Liver (tissue), 3 donors: ENCODE measurements around the gene DGKB.

ENCODE experiments used
- ATF3 ChIP-seq: IDR thresholded peaks from 2 replicates; pipeline ENCODE4 v1.6.1; 2016; ENCODE audit warnings: antibody characterized with exemption
- FOXA1 ChIP-seq: IDR thresholded peaks from 2 replicates; pipeline ENCODE4 v1.6.1; 2016; ENCODE audit warnings: antibody characterized with exemption
- FOXA2 ChIP-seq: IDR thresholded peaks from 2 replicates; pipeline ENCODE4 v1.6.1; 2016; ENCODE audit warnings: antibody characterized with exemption
- GABPA ChIP-seq, 2 donors: IDR thresholded peaks in 1 of 2; conservative IDR thresholded peaks in 1 of 2; 2 replicates each; pipeline ENCODE4 v1.6.1; 2016; ENCODE audit warnings: antibody characterized with exemption in 2 of 2, mild to moderate bottlenecking in 1 of 2, moderate library complexity in 1 of 2
- HNF4A ChIP-seq, 2 donors: conservative IDR thresholded peaks; 2 replicates each; pipeline ENCODE4 v1.6.1; 2016; ENCODE audit warnings: antibody characterized with exemption in 2 of 2, mild to moderate bottlenecking in 2 of 2
- JUND ChIP-seq, 2 donors: IDR thresholded peaks; 2 replicates each; pipeline ENCODE4 v1.6.1; 2016; ENCODE audit warnings: antibody characterized with exemption in 2 of 2
- RAD21 ChIP-seq, 2 donors: IDR thresholded peaks; 2 replicates each; pipeline ENCODE4 v1.6.1; 2016; ENCODE audit warnings: antibody characterized with exemption in 2 of 2, mild to moderate bottlenecking in 2 of 2
- SP1 ChIP-seq: IDR thresholded peaks from 2 replicates; pipeline ENCODE4 v1.6.1; 2018; ENCODE audit warnings: antibody characterized with exemption, mild to moderate bottlenecking
- TAF1 ChIP-seq: conservative IDR thresholded peaks from 2 replicates; pipeline ENCODE4 v1.6.1; 2016; ENCODE audit warnings: antibody characterized with exemption, mild to moderate bottlenecking
- YY1 ChIP-seq: IDR thresholded peaks from 2 replicates; pipeline ENCODE4 v1.6.1; 2016; ENCODE audit warnings: antibody characterized with exemption, mild to moderate bottlenecking
- TF ChIP-seq, protein P1 (sequence below): fragments of 150-350 bp; IDR thresholded peaks from 2 replicates; pipeline ENCODE4 v1.5.1; 2017; ENCODE audit warnings: improper control_type of control experiment, low read depth, low read length; ENCODE audit not compliant: missing input control
- TF ChIP-seq, protein P2 (sequence below): IDR thresholded peaks from 2 replicates; pipeline ENCODE4 v1.6.1; 2016; ENCODE audit warnings: antibody characterized with exemption
- TF ChIP-seq, protein P3 (sequence below): IDR thresholded peaks from 2 replicates; pipeline ENCODE4 v1.6.1; 2016; ENCODE audit warnings: antibody characterized with exemption, mild to moderate bottlenecking
- donor health status: healthy.
- donor health status: healthy.

- TF ChIP-seq, protein P1, sequence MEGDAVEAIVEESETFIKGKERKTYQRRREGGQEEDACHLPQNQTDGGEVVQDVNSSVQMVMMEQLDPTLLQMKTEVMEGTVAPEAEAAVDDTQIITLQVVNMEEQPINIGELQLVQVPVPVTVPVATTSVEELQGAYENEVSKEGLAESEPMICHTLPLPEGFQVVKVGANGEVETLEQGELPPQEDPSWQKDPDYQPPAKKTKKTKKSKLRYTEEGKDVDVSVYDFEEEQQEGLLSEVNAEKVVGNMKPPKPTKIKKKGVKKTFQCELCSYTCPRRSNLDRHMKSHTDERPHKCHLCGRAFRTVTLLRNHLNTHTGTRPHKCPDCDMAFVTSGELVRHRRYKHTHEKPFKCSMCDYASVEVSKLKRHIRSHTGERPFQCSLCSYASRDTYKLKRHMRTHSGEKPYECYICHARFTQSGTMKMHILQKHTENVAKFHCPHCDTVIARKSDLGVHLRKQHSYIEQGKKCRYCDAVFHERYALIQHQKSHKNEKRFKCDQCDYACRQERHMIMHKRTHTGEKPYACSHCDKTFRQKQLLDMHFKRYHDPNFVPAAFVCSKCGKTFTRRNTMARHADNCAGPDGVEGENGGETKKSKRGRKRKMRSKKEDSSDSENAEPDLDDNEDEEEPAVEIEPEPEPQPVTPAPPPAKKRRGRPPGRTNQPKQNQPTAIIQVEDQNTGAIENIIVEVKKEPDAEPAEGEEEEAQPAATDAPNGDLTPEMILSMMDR, result no peak
- TF ChIP-seq YY1 (no peak), HNF4A (conservative IDR thresholded peaks at IDR 0.05) (no peak), FOXA2 (no peak), SP1 (no peak), RAD21 (IDR thresholded peaks at IDR 0.05) (no peak), JUND (IDR thresholded peaks at IDR 0.05) (no peak), ATF3 (no peak), FOXA1 (no peak), GABPA (IDR thresholded peaks at IDR 0.05 in 1 of 2, conservative IDR thresholded peaks at IDR 0.05 in 1 of 2) (no peak), TAF1 (no peak)
- TF ChIP-seq, protein P2, sequence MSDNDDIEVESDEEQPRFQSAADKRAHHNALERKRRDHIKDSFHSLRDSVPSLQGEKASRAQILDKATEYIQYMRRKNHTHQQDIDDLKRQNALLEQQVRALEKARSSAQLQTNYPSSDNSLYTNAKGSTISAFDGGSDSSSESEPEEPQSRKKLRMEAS, result no peak
- TF ChIP-seq, protein P3, sequence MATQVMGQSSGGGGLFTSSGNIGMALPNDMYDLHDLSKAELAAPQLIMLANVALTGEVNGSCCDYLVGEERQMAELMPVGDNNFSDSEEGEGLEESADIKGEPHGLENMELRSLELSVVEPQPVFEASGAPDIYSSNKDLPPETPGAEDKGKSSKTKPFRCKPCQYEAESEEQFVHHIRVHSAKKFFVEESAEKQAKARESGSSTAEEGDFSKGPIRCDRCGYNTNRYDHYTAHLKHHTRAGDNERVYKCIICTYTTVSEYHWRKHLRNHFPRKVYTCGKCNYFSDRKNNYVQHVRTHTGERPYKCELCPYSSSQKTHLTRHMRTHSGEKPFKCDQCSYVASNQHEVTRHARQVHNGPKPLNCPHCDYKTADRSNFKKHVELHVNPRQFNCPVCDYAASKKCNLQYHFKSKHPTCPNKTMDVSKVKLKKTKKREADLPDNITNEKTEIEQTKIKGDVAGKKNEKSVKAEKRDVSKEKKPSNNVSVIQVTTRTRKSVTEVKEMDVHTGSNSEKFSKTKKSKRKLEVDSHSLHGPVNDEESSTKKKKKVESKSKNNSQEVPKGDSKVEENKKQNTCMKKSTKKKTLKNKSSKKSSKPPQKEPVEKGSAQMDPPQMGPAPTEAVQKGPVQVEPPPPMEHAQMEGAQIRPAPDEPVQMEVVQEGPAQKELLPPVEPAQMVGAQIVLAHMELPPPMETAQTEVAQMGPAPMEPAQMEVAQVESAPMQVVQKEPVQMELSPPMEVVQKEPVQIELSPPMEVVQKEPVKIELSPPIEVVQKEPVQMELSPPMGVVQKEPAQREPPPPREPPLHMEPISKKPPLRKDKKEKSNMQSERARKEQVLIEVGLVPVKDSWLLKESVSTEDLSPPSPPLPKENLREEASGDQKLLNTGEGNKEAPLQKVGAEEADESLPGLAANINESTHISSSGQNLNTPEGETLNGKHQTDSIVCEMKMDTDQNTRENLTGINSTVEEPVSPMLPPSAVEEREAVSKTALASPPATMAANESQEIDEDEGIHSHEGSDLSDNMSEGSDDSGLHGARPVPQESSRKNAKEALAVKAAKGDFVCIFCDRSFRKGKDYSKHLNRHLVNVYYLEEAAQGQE, result no peak
Measured at GRCh38 chr7:14717169-14717568, 185.4 kb downstream of the DGKB start.
